Type B pancreatic cell (in vitro differentiated cells): ENCODE measurements around the gene EML1. TPM values are rescaled to one million over a fixed set of nuclear protein-coding genes. Genes with fewer than 3 reads are reported as not detected.

Experiments
- DNase-seq: peaks from one replicate; pipeline ENCODE4 v3.0.0; 2021; ENCODE audit warnings: mixed read lengths; ENCODE audit not compliant: unreplicated experiment; ENCODE audit errors: extremely low spot score
- H3K27ac Mint-ChIP-seq: 2 replicates; pipeline ENCODE4 v1.8.0; 2021; ENCODE audit warnings: mild to moderate bottlenecking, mixed read lengths
- H3K27me3 Mint-ChIP-seq: 2 replicates; pipeline ENCODE4 v1.8.0; 2021; ENCODE audit warnings: mixed read lengths
- H3K36me3 Mint-ChIP-seq: 2 replicates; pipeline ENCODE4 v1.8.0; 2021; ENCODE audit warnings: mixed read lengths
- H3K4me1 Mint-ChIP-seq: one replicate; pipeline ENCODE4 v1.8.0; 2021; ENCODE audit warnings: mixed read lengths; ENCODE audit not compliant: unreplicated experiment
- H3K4me3 Mint-ChIP-seq: 2 replicates; pipeline ENCODE4 v1.8.0; 2021; ENCODE audit warnings: mild to moderate bottlenecking, mixed read lengths
- H3K9me3 Mint-ChIP-seq: 2 replicates; pipeline ENCODE4 v1.8.0; 2021; ENCODE audit warnings: mixed read lengths
- CTCF ChIP-seq: fragments of 200-600 bp; sonication (generic); conservative IDR thresholded peaks from 2 replicates; pipeline ENCODE4 v1.5.0; 2021; ENCODE audit warnings: antibody characterized with exemption, mild to moderate bottlenecking
- total RNA-seq: library from RNA; stranded (reverse); gene quantifications from 2 replicates; pipeline ENCODE4 v1.2.1, GENCODE V29; 2021; ENCODE audit warnings: low replicate concordance

The EML1 gene
- total RNA-seq, 1 donor from 2014 or later: 45.7 TPM

- Mint-ChIP-seq H3K27me3 (no peaks in the 10 kb centered on the region), H3K4me3 (no peak overlapping the region), H3K4me1 (peaks cover 9% of the 10 kb centered on the region), H3K27ac (no peak overlapping the region), H3K9me3 (no peaks in the 10 kb centered on the region), H3K36me3 (peaks cover 6% of the 10 kb centered on the region)
- TF ChIP-seq CTCF: no peak
- no peak for DNase-seq
Observed at GRCh38 chr14:99915305-99916090, 122.3 kb downstream of the EML1 start.

- Mint-ChIP-seq H3K9me3 (no peaks in the 10 kb centered on the region), H3K36me3 (peaks cover 8% of the 10 kb centered on the region), H3K4me3 (no peak overlapping the region), H3K27ac (no peak overlapping the region), H3K27me3 (no peaks in the 10 kb centered on the region), H3K4me1 (peaks cover 4% of the 10 kb centered on the region)
- no peak for TF ChIP-seq CTCF
- DNase-seq: no peak
Observed at GRCh38 chr14:99916091-99916383, 122.8 kb downstream of the EML1 start.

- DNase-seq: no peak
- H3K4me1 Mint-ChIP-seq: no peaks in the 10 kb centered on the region
- no peaks in the 10 kb centered on the region for H3K9me3 Mint-ChIP-seq
- no peak overlapping the region for H3K4me3 Mint-ChIP-seq
- peaks cover 29% of the 10 kb centered on the region for H3K36me3 Mint-ChIP-seq
- no peak overlapping the region for H3K27ac Mint-ChIP-seq
- no peaks in the 10 kb centered on the region for H3K27me3 Mint-ChIP-seq
- TF ChIP-seq CTCF: no peak
Observed at GRCh38 chr14:99918781-99919180, 125.6 kb downstream of the EML1 start.

GRCh38 chr14:99921425-99921824, 128.2 kb downstream of the EML1 start:
- Mint-ChIP-seq H3K27me3 (no peaks in the 10 kb centered on the region), H3K4me1 (no peaks in the 10 kb centered on the region), H3K36me3 (peaks cover 32% of the 10 kb centered on the region), H3K4me3 (no peak overlapping the region), H3K27ac (no peak overlapping the region), H3K9me3 (no peaks in the 10 kb centered on the region)
- TF ChIP-seq CTCF: no peak
- DNase-seq: no peak

- Mint-ChIP-seq H3K27me3 (no peaks in the 10 kb centered on the region), H3K9me3 (no peaks in the 10 kb centered on the region), H3K27ac (no peak overlapping the region), H3K36me3 (peaks cover 39% of the 10 kb centered on the region), H3K4me3 (no peak overlapping the region), H3K4me1 (peaks cover 5% of the 10 kb centered on the region)
- no peak for DNase-seq
- no peak for TF ChIP-seq CTCF
Observed at GRCh38 chr14:99924379-99924778, 131.2 kb downstream of the EML1 start.

GRCh38 chr14:99925471-99925870, 132.3 kb downstream of the EML1 start:
- no peak overlapping the region for H3K27ac Mint-ChIP-seq
- H3K36me3 Mint-ChIP-seq: peaks cover 39% of the 10 kb centered on the region
- H3K4me3 Mint-ChIP-seq: no peak overlapping the region
- no peaks in the 10 kb centered on the region for H3K9me3 Mint-ChIP-seq
- H3K4me1 Mint-ChIP-seq: peaks cover 8% of the 10 kb centered on the region
- no peak for TF ChIP-seq CTCF
- no peak for DNase-seq
- no peaks in the 10 kb centered on the region for H3K27me3 Mint-ChIP-seq
